Activated T-helper 2 cell treated with anti-CD3 and anti-CD28 coated beads, Interferon-gamma antibody, Interleukin-2, Interleukin-4, amounts not matched to agents 10 μg/mL and 5 μg/mL and 100 μg/mL, durations not matched to agents 14 hours and 24 hours and 36 hours (primary cell): Measurements from ENCODE around the gene PLCD4. TPM values are rescaled to one million over a fixed set of nuclear protein-coding genes. Genes with fewer than 3 reads are reported as not detected.

Experiments used
- DNase-seq: peaks from one replicate; pipeline ENCODE4 v3.0.0; 2021; ENCODE audit warnings: low spot score
- H3K27ac Mint-ChIP-seq: one replicate; pipeline ENCODE4 v1.8.0; 2021; ENCODE audit warnings: mixed read lengths
- H3K27me3 Mint-ChIP-seq: one replicate; pipeline ENCODE4 v1.8.0; 2021; ENCODE audit warnings: low read depth, mixed read lengths
- H3K36me3 Mint-ChIP-seq: one replicate; pipeline ENCODE4 v1.8.0; 2021; ENCODE audit warnings: low read depth, mixed read lengths
- H3K4me1 Mint-ChIP-seq: one replicate; pipeline ENCODE4 v1.8.0; 2021; ENCODE audit warnings: low read depth, mixed read lengths
- H3K4me3 Mint-ChIP-seq: one replicate; pipeline ENCODE4 v1.8.0; 2021; ENCODE audit warnings: low read depth, mild to moderate bottlenecking, moderate library complexity, mixed read lengths
- H3K9me3 Mint-ChIP-seq: one replicate; pipeline ENCODE4 v1.8.0; 2021; ENCODE audit warnings: mixed read lengths
- intact Hi-C: fragments of 100-400 bp; cut with micrococcal nuclease; formaldehyde crosslinking; loops from one replicate; pipeline ENCODE4 v1.15.1; 2023
- total RNA-seq: library from RNA; stranded (reverse); gene quantifications from 2 replicates; pipeline ENCODE4 v1.2.3, GENCODE V29; 2022

The PLCD4 gene
- total RNA-seq, 1 donor from 2014 or later: 0.18 TPM

DNA sequence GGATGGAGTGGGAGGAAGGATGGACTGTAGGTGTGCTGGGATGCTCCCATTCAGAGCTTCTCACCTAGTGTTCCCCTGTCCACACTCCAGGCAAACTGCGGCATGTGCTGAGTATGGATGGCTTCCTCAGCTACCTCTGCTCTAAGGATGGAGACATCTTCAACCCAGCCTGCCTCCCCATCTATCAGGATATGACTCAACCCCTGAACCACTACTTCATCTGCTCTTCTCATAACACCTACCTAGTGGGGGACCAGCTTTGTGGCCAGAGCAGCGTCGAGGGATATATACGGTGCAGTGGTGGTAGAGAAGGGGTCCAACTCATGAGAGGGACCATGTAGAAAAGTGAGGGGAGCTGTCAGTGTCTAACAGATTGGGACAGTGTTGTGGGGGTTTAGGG is 20.2 kb downstream of the PLCD4 start:
- no peak overlapping the region for H3K4me3 Mint-ChIP-seq
- H3K4me1 Mint-ChIP-seq: no peaks in the 10 kb centered on the region
- intact Hi-C loops: no loop called here
- no peaks in the 10 kb centered on the region for H3K27me3 Mint-ChIP-seq
- no peaks in the 10 kb centered on the region for H3K9me3 Mint-ChIP-seq
- H3K27ac Mint-ChIP-seq: no peak overlapping the region
- no peak for DNase-seq
- H3K36me3 Mint-ChIP-seq: no peaks in the 10 kb centered on the region

DNA sequence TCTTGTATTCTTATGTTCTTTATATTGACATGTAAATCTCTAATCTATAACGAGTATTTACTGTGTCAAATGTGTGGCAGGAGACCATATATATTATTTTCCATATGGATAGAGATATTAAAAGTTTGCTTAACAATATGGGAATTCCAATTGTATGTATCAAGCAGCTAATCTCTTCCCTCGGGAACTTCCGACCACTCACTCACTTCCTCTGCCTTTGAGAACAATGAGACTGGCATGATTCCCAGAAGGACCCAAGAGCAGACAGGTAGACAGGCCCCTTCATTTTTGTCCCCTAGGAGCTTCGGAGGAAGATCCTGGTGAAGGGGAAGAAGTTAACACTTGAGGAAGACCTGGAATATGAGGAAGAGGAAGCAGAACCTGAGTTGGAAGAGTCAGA is 24.1 kb downstream of the PLCD4 start:
- Mint-ChIP-seq H3K4me3 (no peak overlapping the region), H3K27me3 (no peaks in the 10 kb centered on the region), H3K36me3 (peaks cover 26% of the 10 kb centered on the region), H3K27ac (no peak overlapping the region), H3K9me3 (no peaks in the 10 kb centered on the region), H3K4me1 (no peaks in the 10 kb centered on the region)
- intact Hi-C loops: no loop called here
- no peak for DNase-seq

DNA sequence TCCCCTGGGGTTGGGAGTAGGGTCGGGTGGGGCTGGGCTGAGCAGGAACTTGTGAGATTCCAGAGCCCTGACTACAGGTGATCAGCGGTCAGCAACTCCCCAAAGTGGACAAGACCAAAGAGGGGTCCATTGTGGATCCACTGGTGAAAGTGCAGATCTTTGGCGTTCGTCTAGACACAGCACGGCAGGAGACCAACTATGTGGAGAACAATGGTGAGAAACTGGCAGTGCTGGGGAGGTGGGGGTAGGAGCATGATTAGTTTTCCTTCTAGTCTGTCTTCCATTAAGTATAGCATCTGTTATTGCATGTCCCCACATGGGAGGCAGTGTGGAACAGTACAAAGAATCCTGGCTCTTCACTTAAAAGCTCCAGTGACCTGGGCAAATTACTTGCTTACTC is 28.0 kb downstream of the PLCD4 start:
- Mint-ChIP-seq H3K27me3 (no peaks in the 10 kb centered on the region), H3K4me3 (no peak overlapping the region), H3K9me3 (no peaks in the 10 kb centered on the region), H3K36me3 (peaks cover 58% of the 10 kb centered on the region), H3K27ac (no peak overlapping the region), H3K4me1 (no peaks in the 10 kb centered on the region)
- intact Hi-C loops: no loop called here
- no peak for DNase-seq

DNA sequence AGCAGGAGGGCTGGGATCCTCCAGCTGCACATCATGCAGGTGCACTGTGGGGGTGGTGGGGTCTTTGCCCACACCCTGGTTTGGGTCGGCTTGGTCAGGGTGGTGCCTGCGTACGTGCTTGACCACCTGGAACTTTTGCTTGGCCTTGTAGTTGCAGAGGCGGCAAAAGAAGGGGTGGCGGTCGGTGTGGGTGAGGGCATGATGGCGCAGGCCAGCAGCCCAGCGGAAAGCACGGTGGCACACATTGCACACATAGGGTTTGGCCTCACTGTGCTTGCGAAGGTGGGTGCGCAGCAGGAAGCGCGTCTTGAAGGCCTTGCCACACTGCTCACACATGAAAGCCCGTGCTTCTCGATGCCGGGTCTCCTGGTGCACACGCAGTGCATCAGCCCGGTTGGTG is 30.7 kb downstream of the PLCD4 start:
- Mint-ChIP-seq H3K36me3 (peaks cover 71% of the 10 kb centered on the region), H3K27me3 (no peaks in the 10 kb centered on the region), H3K4me3 (no peak overlapping the region), H3K27ac (no peak overlapping the region), H3K9me3 (no peaks in the 10 kb centered on the region), H3K4me1 (no peaks in the 10 kb centered on the region)
- intact Hi-C loops: no loop called here
- DNase-seq: no peak

DNA sequence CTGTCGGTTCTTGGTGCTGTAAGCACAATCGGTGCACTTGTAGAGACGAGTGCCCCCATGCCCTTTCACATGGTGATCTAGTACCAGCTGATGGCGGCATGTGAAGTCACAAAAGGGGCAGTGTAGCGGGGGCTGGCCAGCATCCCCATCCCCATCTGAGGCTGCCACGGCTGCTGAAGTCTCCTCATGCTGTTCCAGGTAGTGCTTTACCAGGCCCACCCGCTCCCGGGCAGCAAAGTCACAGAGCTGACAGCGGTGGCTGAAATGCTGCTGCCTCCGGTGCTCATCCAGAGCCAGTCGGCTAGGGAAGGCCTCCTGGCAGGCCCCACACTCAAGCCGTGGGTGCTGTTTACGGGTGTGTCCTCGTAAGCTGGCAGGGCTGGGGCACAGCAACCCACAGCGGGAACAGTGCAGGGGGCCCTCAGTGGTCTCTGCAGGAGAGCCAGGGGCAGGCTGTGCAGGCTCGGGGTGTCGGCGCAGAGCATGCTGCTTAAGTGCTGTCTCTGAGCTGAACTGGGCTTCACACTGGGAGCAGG is 34.5 kb downstream of the PLCD4 start:
- no peaks in the 10 kb centered on the region for H3K9me3 Mint-ChIP-seq
- no peaks in the 10 kb centered on the region for H3K4me1 Mint-ChIP-seq
- intact Hi-C loops: no loop called here
- H3K36me3 Mint-ChIP-seq: peaks cover 66% of the 10 kb centered on the region
- H3K27ac Mint-ChIP-seq: no peak overlapping the region
- DNase-seq: no peak
- H3K4me3 Mint-ChIP-seq: no peak overlapping the region
- no peaks in the 10 kb centered on the region for H3K27me3 Mint-ChIP-seq

DNA sequence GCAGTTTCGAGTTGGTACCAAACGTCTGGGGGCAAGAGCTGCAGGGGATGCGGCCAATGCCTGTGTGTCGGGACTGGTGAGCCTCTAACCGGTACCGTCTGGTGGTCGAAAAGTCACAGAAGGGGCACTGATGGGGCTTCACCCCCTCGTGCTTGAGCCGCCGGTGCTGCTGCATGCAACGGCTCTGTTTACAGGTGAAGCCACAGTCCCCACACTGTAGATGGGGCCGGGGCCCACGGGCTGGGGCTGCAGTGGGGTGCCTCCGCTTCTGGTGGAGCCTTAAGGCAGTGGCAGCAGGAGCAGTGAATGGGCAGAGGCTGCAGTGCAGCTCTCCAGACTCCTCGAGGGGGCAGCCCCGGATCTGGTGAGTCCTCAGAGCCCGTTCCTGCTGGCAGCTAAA is 35.1 kb downstream of the PLCD4 start:
- H3K4me3 Mint-ChIP-seq: no peak overlapping the region
- intact Hi-C loops: no loop called here
- H3K36me3 Mint-ChIP-seq: peaks cover 67% of the 10 kb centered on the region
- no peak for DNase-seq
- no peaks in the 10 kb centered on the region for H3K9me3 Mint-ChIP-seq
- H3K4me1 Mint-ChIP-seq: no peaks in the 10 kb centered on the region
- H3K27ac Mint-ChIP-seq: no peak overlapping the region
- no peaks in the 10 kb centered on the region for H3K27me3 Mint-ChIP-seq

DNA sequence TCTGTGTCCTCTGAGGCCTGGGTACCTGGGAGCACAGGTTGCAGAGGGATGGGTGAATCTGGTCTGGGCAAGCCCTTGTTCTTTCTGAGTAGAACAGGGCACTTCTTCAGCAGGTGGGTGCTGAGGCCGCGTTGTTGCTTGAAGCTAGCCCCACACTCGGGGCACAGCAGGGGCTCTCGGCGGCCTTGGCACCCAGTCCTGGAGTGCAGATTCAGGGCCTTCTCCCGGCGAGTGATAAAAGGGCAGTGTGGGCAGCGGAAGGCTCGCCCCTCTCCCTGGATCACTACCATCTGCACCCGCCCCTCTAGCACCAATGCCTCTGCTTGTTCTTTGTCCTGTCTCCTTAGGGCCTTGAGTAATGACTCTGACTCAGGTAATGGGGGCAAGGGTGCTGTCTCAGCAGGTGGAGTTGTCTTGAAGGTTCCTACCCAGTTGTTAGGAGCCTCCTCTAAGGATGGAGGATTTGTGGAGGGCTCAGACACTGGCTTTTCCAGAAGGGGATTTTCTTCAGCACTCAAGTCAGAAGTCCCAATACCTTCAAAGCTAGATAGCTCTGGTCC is 36.1 kb downstream of the PLCD4 start:
- DNase-seq: no peak
- intact Hi-C loops: no loop called here
- H3K9me3 Mint-ChIP-seq: no peaks in the 10 kb centered on the region
- H3K36me3 Mint-ChIP-seq: peaks cover 67% of the 10 kb centered on the region
- H3K4me1 Mint-ChIP-seq: peaks cover 4% of the 10 kb centered on the region
- H3K4me3 Mint-ChIP-seq: no peak overlapping the region
- no peaks in the 10 kb centered on the region for H3K27me3 Mint-ChIP-seq
- H3K27ac Mint-ChIP-seq: no peak overlapping the region

DNA sequence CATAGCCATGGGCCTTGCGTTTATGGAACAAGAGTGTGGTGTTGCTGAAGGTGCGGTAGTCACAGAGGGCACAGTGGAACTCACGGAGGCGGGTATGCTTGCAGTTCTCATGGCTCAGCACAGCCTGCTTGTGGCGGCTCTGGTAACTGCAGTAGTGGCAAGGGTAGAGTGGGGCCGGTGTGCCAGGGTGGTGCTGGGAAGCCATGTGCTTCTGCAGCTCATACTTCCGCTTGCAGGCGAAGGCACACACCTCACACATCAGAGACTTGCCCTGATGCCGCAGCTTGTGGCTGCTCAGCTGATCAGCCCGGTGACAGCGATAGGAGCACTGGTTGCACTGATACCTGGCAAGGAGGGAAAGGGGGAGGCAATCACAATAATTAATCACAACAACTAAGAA is 37.0 kb downstream of the PLCD4 start:
- H3K27me3 Mint-ChIP-seq: no peaks in the 10 kb centered on the region
- no peak overlapping the region for H3K4me3 Mint-ChIP-seq
- H3K27ac Mint-ChIP-seq: no peak overlapping the region
- H3K36me3 Mint-ChIP-seq: peaks cover 67% of the 10 kb centered on the region
- H3K9me3 Mint-ChIP-seq: no peaks in the 10 kb centered on the region
- intact Hi-C loops: no loop called here
- peaks cover 4% of the 10 kb centered on the region for H3K4me1 Mint-ChIP-seq
- DNase-seq: no peak

DNA sequence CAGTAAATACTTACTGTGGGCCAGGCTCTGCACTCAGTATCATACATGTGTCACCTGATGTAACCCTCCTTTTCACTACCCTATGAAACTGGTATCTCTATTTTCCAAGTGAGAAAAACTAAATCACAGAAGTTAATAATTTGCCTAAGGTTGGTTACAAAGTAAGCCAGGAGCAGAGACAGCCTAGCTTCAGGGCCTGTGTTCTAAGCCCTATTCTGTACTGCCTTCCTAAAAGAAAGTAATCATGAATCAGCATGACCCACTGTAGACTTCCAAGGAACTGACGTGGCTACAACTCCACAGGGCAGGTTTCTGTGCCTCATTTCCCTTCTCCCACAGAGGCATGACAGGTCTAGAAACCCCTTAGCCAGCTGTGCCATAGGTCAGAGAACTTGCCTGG is 37.4 kb downstream of the PLCD4 start:
- peaks cover 4% of the 10 kb centered on the region for H3K4me1 Mint-ChIP-seq
- no peaks in the 10 kb centered on the region for H3K9me3 Mint-ChIP-seq
- H3K27ac Mint-ChIP-seq: no peak overlapping the region
- H3K4me3 Mint-ChIP-seq: no peak overlapping the region
- no peaks in the 10 kb centered on the region for H3K27me3 Mint-ChIP-seq
- H3K36me3 Mint-ChIP-seq: peaks cover 68% of the 10 kb centered on the region
- intact Hi-C loops: no loop called here
- DNase-seq: no peak

DNA sequence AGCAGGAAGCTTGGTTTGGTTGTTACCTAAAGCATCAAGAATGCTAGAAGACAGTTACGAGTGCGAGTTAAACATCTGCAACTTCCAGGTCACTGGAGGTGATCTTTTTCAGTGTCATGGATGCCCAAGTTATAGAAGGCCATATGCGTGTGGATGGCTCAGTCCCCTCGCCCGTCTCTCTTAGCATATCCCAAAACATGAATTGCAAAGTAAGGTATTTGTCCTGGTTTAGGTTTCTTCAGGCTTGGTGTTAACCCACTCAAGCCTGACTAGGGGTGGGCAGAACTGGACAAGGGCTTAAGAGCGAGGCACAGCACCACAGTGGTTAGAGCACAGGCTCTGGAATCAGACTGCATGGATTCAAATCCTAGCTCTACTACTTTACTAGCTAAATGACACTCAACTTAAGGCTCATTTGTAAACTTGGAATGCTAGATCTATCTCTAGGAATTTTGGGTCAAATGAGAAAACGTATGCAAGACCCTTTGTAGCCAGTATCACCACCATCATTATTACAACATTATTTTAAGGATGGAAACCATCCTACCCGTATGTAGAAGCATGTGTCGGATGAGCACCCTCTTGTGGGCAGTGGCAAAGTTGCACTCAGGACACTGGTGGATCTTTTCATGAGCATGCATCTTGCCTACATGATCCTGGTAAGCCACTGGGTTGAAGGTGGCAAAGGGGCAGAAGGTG is 40.5 kb downstream of the PLCD4 start:
- H3K4me3 Mint-ChIP-seq: no peak overlapping the region
- no peaks in the 10 kb centered on the region for H3K27me3 Mint-ChIP-seq
- peaks cover 79% of the 10 kb centered on the region for H3K36me3 Mint-ChIP-seq
- intact Hi-C loops: loop anchor here (1.0 kb wide), 1 partner anchor 347 kb away; no protein-coding TSS in a partner anchor
- no peaks in the 10 kb centered on the region for H3K9me3 Mint-ChIP-seq
- DNase-seq: peak; percentile 39
- H3K27ac Mint-ChIP-seq: no peak overlapping the region
- H3K4me1 Mint-ChIP-seq: peaks cover 4% of the 10 kb centered on the region

DNA sequence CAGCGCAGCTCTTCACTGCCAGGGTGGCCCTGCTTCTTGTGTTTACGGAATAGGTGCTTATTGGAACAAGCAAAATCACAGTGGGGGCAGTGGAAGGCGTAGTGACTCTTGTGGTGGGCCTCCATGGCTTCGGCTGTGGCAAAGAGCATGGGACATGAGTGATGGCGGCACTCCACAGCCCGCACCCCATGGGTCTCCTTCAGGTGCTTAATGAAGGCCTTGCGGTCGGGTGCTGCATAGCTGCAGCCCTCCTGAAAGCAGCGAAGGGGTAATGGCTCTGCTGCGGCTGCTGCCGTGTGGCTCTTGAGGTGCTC is 41.0 kb downstream of the PLCD4 start:
- H3K4me3 Mint-ChIP-seq: no peak overlapping the region
- H3K27ac Mint-ChIP-seq: no peak overlapping the region
- peaks cover 78% of the 10 kb centered on the region for H3K36me3 Mint-ChIP-seq
- H3K4me1 Mint-ChIP-seq: peaks cover 4% of the 10 kb centered on the region
- H3K9me3 Mint-ChIP-seq: no peaks in the 10 kb centered on the region
- intact Hi-C loops: loop anchor here (1.0 kb wide), 1 partner anchor 347 kb away; no protein-coding TSS in a partner anchor
- no peak for DNase-seq
- no peaks in the 10 kb centered on the region for H3K27me3 Mint-ChIP-seq

DNA sequence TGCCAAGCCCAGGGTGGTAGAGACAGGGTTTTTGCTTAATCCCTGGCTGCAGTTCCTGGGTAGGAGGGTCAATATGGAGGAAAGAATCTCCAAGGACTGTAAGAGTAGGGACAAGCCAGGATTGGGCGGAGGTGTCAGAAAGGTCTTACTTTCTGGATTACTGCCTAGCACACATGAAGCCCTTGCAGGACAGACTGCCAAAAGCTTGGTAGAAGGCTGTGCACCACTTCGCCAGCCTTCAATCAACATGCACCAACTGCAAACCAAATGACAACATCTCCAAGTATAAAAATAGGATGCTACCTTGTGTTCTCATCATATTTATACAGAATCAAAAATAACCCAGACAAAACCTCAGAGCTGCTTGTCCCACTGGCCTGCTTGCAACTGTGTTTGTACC is 48.1 kb downstream of the PLCD4 start:
- Mint-ChIP-seq H3K27me3 (no peaks in the 10 kb centered on the region), H3K4me1 (peaks cover 25% of the 10 kb centered on the region), H3K9me3 (no peaks in the 10 kb centered on the region), H3K4me3 (no peak overlapping the region), H3K27ac (no peak overlapping the region), H3K36me3 (peaks cover 73% of the 10 kb centered on the region)
- DNase-seq: no peak
- intact Hi-C loops: loop anchor here (5.0 to 10.0 kb wide), 2 partner anchors 242 to 371 kb away; no protein-coding TSS in a partner anchor

DNA sequence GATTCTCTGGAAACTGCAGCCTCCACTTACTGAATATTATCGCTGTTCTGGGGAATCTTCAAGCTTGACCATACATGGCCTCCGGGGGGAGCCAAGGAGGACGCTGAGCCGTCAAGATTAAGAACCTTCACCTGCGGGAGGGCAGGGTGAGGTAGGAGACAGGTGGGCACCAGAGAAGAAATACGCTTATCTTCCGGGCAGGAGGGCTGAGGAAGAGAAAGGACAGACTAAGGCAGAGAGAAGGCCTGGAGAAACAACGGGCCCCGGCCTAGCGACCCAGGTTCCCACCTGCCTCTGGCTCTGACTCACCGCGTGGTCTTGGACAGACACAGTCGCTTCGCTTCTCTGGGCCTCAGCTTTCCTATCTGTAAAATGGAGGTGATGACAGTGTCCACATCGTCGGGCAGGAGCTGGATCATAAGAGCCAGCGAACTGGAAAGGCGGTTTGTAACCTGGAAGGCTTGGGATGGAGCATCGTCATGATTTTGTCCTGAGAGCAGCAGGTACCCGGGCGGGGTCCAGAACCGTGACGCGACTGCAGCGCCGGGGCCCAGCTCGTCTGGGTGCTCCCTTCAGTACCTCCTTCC is 51.1 kb downstream of the PLCD4 start:
- intact Hi-C loops: loop anchor here (1.0 to 10.0 kb wide), 9 partner anchors 13 to 374 kb away; partner anchors contain the start of genes CNOT9, TTLL4 and USP37
- H3K4me3 Mint-ChIP-seq: peak overlapping the region; percentile 91
- H3K27ac Mint-ChIP-seq: peak overlapping the region; percentile 82
- H3K36me3 Mint-ChIP-seq: peaks cover 71% of the 10 kb centered on the region
- H3K4me1 Mint-ChIP-seq: peaks cover 25% of the 10 kb centered on the region
- H3K27me3 Mint-ChIP-seq: no peaks in the 10 kb centered on the region
- peak; percentile 36 for DNase-seq
- H3K9me3 Mint-ChIP-seq: no peaks in the 10 kb centered on the region
